HUES48 (cell line): Measurements from ENCODE around the gene SOCS2.
"Not testable (repeated sequence)": the region's sequence is repeated elsewhere in the genome, so short reads cannot be mapped to it uniquely, and the experiment has no call there.

Experiments
- H3K27ac ChIP-seq: one replicate; pipeline ENCODE4 v1.7.0; 2013; ENCODE audit warnings: low read depth, low read length, inconsistent platforms
- H3K27me3 ChIP-seq: 2 replicates; pipeline ENCODE4 v1.6.1; 2013; ENCODE audit warnings: mild to moderate bottlenecking, low read length; ENCODE audit not compliant: control insufficient read depth, insufficient read depth
- H3K36me3 ChIP-seq: 2 replicates; pipeline ENCODE4 v1.6.1; 2013; ENCODE audit warnings: low read length; ENCODE audit not compliant: control insufficient read depth, insufficient read depth
- H3K4me1 ChIP-seq: 2 replicates; pipeline ENCODE4 v1.6.1; 2013; ENCODE audit warnings: mild to moderate bottlenecking, low read length; ENCODE audit not compliant: control insufficient read depth, insufficient read depth
- H3K4me3 ChIP-seq: 2 replicates; pipeline ENCODE4 v1.5.1; 2013; ENCODE audit warnings: mild to moderate bottlenecking, low read depth, low read length
- H3K9ac ChIP-seq: 2 replicates; pipeline ENCODE4 v1.6.1; 2013; ENCODE audit warnings: mild to moderate bottlenecking, low read depth, low read length, moderate library complexity
- H3K9me3 ChIP-seq: 2 replicates; pipeline ENCODE4 v1.6.1; 2013; ENCODE audit warnings: low read length; ENCODE audit not compliant: control insufficient read depth, insufficient read depth

Gene SOCS2

GRCh38 chr12:93614917-93615596, 42.6 kb downstream of the SOCS2 start:
- Histone ChIP-seq H3K36me3 (no peaks in the 10 kb centered on the region), H3K9me3 (no peaks in the 10 kb centered on the region), H3K27me3 (no peaks in the 10 kb centered on the region), H3K4me1 (peaks cover 31% of the 10 kb centered on the region), H3K27ac (no peak overlapping the region), H3K9ac (no peak overlapping the region), H3K4me3 (no peak overlapping the region)

GRCh38 chr12:93616584-93617101, 44.2 kb downstream of the SOCS2 start:
- H3K27me3 ChIP-seq: no peaks in the 10 kb centered on the region
- H3K9me3 ChIP-seq: no peaks in the 10 kb centered on the region
- peak overlapping the region; percentile 86 for H3K27ac ChIP-seq
- H3K36me3 ChIP-seq: no peaks in the 10 kb centered on the region
- no peak overlapping the region for H3K4me3 ChIP-seq
- peaks cover 31% of the 10 kb centered on the region for H3K4me1 ChIP-seq
- H3K9ac ChIP-seq: no peak overlapping the region

GRCh38 chr12:93618891-93619410, 46.5 kb downstream of the SOCS2 start:
- Histone ChIP-seq H3K4me3 (no peak overlapping the region), H3K9ac (no peak overlapping the region), H3K27me3 (no peaks in the 10 kb centered on the region), H3K27ac (no peak overlapping the region), H3K4me1 (peaks cover 18% of the 10 kb centered on the region), H3K36me3 (no peaks in the 10 kb centered on the region), H3K9me3 (no peaks in the 10 kb centered on the region)

- Histone ChIP-seq H3K27ac (no peak overlapping the region), H3K4me3 (no peak overlapping the region), H3K27me3 (no peaks in the 10 kb centered on the region)
These were observed 49.5 kb downstream of the SOCS2 start for GRCh38 chr12:93621986-93622385.

GRCh38 chr12:93622485-93622884, 50.0 kb downstream of the SOCS2 start:
- Histone ChIP-seq H3K4me1 (no peaks in the 10 kb centered on the region), H3K9me3 (no peaks in the 10 kb centered on the region), H3K27ac (no peak overlapping the region), H3K9ac (no peak overlapping the region), H3K27me3 (no peaks in the 10 kb centered on the region), H3K36me3 (no peaks in the 10 kb centered on the region), H3K4me3 (no peak overlapping the region)

More at GRCh38 chr12:93621986-93622385, 49.5 kb downstream of the SOCS2 start:
- H3K9ac ChIP-seq: no peak overlapping the region
- H3K36me3 ChIP-seq: no peaks in the 10 kb centered on the region
- no peaks in the 10 kb centered on the region for H3K9me3 ChIP-seq
- peaks cover 3% of the 10 kb centered on the region for H3K4me1 ChIP-seq

- H3K4me1 ChIP-seq: no peaks in the 10 kb centered on the region
- H3K36me3 ChIP-seq: no peaks in the 10 kb centered on the region
- H3K27ac ChIP-seq: peak overlapping the region; percentile 94
- H3K9ac ChIP-seq: no peak overlapping the region
- H3K27me3 ChIP-seq: no peaks in the 10 kb centered on the region
- no peaks in the 10 kb centered on the region for H3K9me3 ChIP-seq
- H3K4me3 ChIP-seq: no peak overlapping the region
These were observed 52.3 kb downstream of the SOCS2 start for GRCh38 chr12:93624595-93625294.

- H3K27ac ChIP-seq: peak overlapping the region; percentile 94
- H3K9me3 ChIP-seq, H3K4me1 ChIP-seq, H3K4me3 ChIP-seq, H3K27me3 ChIP-seq, H3K36me3 ChIP-seq, H3K9ac ChIP-seq: not testable (repeated sequence)
These were observed 52.8 kb downstream of the SOCS2 start for GRCh38 chr12:93625295-93625645.

GRCh38 chr12:93626160-93626559, 53.7 kb downstream of the SOCS2 start:
- no peak overlapping the region for H3K27ac ChIP-seq
- no peak overlapping the region for H3K9ac ChIP-seq
- H3K36me3 ChIP-seq: no peaks in the 10 kb centered on the region
- no peaks in the 10 kb centered on the region for H3K27me3 ChIP-seq
- no peaks in the 10 kb centered on the region for H3K4me1 ChIP-seq
- H3K4me3 ChIP-seq: no peak overlapping the region
- no peaks in the 10 kb centered on the region for H3K9me3 ChIP-seq
